Brain microvascular endothelial cell (primary cell): ENCODE data around the gene BLCAP.
"Not testable (repeated sequence)": the region's sequence is repeated elsewhere in the genome, so short reads cannot be mapped to it uniquely, and the experiment has no call there.

Experiments used
- DNase-seq: peaks from one replicate; pipeline ENCODE4 v3.0.0-alpha.2; 2020
- H3K27ac ChIP-seq: fragments of 250-450 bp; sonication (Bioruptor Pico); 2 replicates; pipeline ENCODE4 v1.5.1; 2020; ENCODE audit warnings: mild to moderate bottlenecking, moderate library complexity
- H3K27me3 ChIP-seq: fragments of 250-450 bp; sonication (Bioruptor Pico); replicated peaks from 2 replicates; pipeline ENCODE4 v1.5.1; 2020; ENCODE audit warnings: mild to moderate bottlenecking
- H3K36me3 ChIP-seq: fragments of 250-450 bp; sonication (Bioruptor Pico); replicated peaks from 2 replicates; pipeline ENCODE4 v1.5.1; 2020; ENCODE audit warnings: mild to moderate bottlenecking
- H3K4me3 ChIP-seq: 2 replicates; pipeline ENCODE4 v1.5.1; 2011; ENCODE audit warnings: low read depth, mild to moderate bottlenecking, control low read depth, low read length, moderate library complexity
- in situ Hi-C: cut with HindIII; loops from 2 replicates; pipeline ENCODE4 v1.10.0; 2017; ENCODE audit warnings: low sequenced_read_pairs, low pct_ligation_motif_present
- TF ChIP-seq, protein P1 (sequence below): IDR thresholded peaks from 2 replicates; pipeline ENCODE4 v1.5.1; 2011; ENCODE audit warnings: low read depth, mild to moderate bottlenecking, moderate library complexity, low read length, control low read depth, inconsistent platforms; ENCODE audit errors: missing control alignments

BLCAP gene

GRCh38 chr20:37479266-37479665 lies 48.4 kb downstream of the BLCAP start:
- Histone ChIP-seq H3K4me3 (no peak overlapping the region), H3K27ac (no peak overlapping the region), H3K36me3 (no peaks in the 10 kb centered on the region), H3K27me3 (peaks cover 6% of the 10 kb centered on the region)
- in situ Hi-C loops, result no loop called here
- no peak for DNase-seq
- TF ChIP-seq, protein P1, sequence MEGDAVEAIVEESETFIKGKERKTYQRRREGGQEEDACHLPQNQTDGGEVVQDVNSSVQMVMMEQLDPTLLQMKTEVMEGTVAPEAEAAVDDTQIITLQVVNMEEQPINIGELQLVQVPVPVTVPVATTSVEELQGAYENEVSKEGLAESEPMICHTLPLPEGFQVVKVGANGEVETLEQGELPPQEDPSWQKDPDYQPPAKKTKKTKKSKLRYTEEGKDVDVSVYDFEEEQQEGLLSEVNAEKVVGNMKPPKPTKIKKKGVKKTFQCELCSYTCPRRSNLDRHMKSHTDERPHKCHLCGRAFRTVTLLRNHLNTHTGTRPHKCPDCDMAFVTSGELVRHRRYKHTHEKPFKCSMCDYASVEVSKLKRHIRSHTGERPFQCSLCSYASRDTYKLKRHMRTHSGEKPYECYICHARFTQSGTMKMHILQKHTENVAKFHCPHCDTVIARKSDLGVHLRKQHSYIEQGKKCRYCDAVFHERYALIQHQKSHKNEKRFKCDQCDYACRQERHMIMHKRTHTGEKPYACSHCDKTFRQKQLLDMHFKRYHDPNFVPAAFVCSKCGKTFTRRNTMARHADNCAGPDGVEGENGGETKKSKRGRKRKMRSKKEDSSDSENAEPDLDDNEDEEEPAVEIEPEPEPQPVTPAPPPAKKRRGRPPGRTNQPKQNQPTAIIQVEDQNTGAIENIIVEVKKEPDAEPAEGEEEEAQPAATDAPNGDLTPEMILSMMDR, result no peak

GRCh38 chr20:37477041-37477440 lies 50.6 kb downstream of the BLCAP start:
- in situ Hi-C loops, result no loop called here
- Histone ChIP-seq H3K27ac (no peak overlapping the region), H3K27me3 (peaks cover 6% of the 10 kb centered on the region), H3K4me3 (no peak overlapping the region), H3K36me3 (no peaks in the 10 kb centered on the region)
- TF ChIP-seq, protein P1, result no peak
- no peak for DNase-seq

DNA sequence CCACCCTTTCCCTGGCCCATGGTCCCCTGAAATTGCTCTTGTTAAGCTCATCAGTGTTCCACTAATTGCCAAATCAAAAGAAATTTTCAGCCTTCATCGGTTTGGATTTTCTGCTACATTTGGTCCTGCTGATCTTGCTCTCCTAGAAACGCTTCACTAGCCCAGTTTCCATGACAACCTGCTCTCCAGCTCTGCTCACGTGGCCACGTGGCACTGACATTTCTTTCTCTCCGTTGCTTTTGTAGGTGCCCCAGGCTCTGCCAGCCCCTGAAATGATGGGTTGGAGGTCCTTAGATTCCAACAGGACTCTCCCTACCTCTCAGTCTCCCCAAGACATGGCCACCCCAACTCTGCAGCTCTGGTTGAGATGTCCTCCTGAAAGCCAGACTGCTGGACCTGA lies 52.4 kb downstream of the BLCAP start:
- Histone ChIP-seq H3K27me3 (peaks cover 6% of the 10 kb centered on the region), H3K4me3 (no peak overlapping the region), H3K27ac (no peak overlapping the region), H3K36me3 (no peaks in the 10 kb centered on the region)
- no peak for DNase-seq
- in situ Hi-C loops, result no loop called here
- TF ChIP-seq, protein P1, result no peak

GRCh38 chr20:37474386-37474785 lies 53.3 kb downstream of the BLCAP start:
- TF ChIP-seq, protein P1, result no peak
- Histone ChIP-seq H3K36me3 (no peaks in the 10 kb centered on the region), H3K27me3 (peaks cover 6% of the 10 kb centered on the region), H3K4me3 (no peak overlapping the region), H3K27ac (no peak overlapping the region)
- in situ Hi-C loops, result no loop called here
- DNase-seq, result no peak

DNA sequence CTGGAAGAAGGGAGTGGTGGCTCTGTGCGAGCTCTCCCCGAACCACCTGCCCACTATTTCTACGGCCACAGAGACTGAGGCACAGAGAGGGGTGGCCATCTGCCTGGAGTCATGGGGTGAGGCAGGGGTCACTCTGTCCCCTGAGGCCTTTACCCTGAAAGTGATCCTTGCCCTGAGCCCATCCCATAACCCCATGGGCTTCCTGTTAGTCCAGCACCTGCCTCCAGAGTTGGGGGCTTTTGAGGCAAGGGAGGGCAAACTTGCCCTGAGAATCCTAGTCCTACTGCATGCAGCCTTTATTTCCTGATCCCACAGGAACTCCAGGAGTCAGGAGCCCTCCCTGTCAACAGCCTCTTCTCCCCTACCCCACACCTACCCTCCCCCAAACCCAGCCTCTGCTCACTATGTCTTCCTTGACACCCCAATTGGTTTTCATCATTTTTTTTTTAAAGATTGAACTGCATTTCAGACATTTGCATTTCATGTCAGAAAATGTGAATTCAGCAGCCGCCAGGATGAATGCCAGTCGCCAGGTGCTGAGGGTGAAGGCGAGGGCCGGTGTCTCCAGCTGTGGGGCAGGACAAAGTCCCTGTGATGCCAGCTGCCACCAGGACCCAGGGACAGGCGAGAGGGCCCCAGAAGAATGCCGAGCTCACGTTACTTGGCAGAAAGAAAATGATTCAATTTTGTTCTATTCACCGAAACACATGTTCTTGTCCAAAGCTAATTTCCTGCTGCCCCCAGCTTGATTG lies 54.3 kb downstream of the BLCAP start:
- H3K27ac ChIP-seq, result no peak overlapping the region
- peaks cover 2% of the 10 kb centered on the region for H3K27me3 ChIP-seq
- no peaks in the 10 kb centered on the region for H3K36me3 ChIP-seq
- in situ Hi-C loops, result no loop called here
- TF ChIP-seq, protein P1, result no peak
- DNase-seq, result no peak
- no peak overlapping the region for H3K4me3 ChIP-seq

GRCh38 chr20:37472435-37472834 lies 55.2 kb downstream of the BLCAP start:
- in situ Hi-C loops, H3K27me3 ChIP-seq, H3K4me3 ChIP-seq, H3K36me3 ChIP-seq, H3K27ac ChIP-seq, DNase-seq: not testable (repeated sequence)
